Brain microvascular endothelial cell (primary cell): ENCODE results near the gene IER3.

ENCODE experiments used
- DNase-seq: peaks from one replicate; pipeline ENCODE4 v3.0.0-alpha.2; 2020
- H3K27ac ChIP-seq: fragments of 250-450 bp; sonication (Bioruptor Pico); 2 replicates; pipeline ENCODE4 v1.5.1; 2020; ENCODE audit warnings: mild to moderate bottlenecking, moderate library complexity
- H3K27me3 ChIP-seq: fragments of 250-450 bp; sonication (Bioruptor Pico); replicated peaks from 2 replicates; pipeline ENCODE4 v1.5.1; 2020; ENCODE audit warnings: mild to moderate bottlenecking
- H3K36me3 ChIP-seq: fragments of 250-450 bp; sonication (Bioruptor Pico); replicated peaks from 2 replicates; pipeline ENCODE4 v1.5.1; 2020; ENCODE audit warnings: mild to moderate bottlenecking
- H3K4me3 ChIP-seq: 2 replicates; pipeline ENCODE4 v1.5.1; 2011; ENCODE audit warnings: low read depth, mild to moderate bottlenecking, control low read depth, low read length, moderate library complexity
- CTCF ChIP-seq: IDR thresholded peaks from 2 replicates; pipeline ENCODE4 v1.5.1; 2011; ENCODE audit warnings: low read depth, mild to moderate bottlenecking, moderate library complexity, low read length, control low read depth, inconsistent platforms; ENCODE audit errors: missing control alignments
- in situ Hi-C: cut with HindIII; loops from 2 replicates; pipeline ENCODE4 v1.10.0; 2017; ENCODE audit warnings: low sequenced_read_pairs, low pct_ligation_motif_present

IER3 gene

GRCh38 chr6:30707281-30707850 lies 37.0 kb downstream of the IER3 start:
- peaks cover 21% of the 10 kb centered on the region for H3K36me3 ChIP-seq
- H3K27me3 ChIP-seq, result no peaks in the 10 kb centered on the region
- TF ChIP-seq CTCF, result no peak
- DNase-seq, result no peak
- in situ Hi-C loops, result no loop called here
- H3K4me3 ChIP-seq, result no peak overlapping the region
- no peak overlapping the region for H3K27ac ChIP-seq

GRCh38 chr6:30705620-30706019 lies 38.7 kb downstream of the IER3 start:
- Histone ChIP-seq H3K27me3 (no peaks in the 10 kb centered on the region), H3K36me3 (peaks cover 14% of the 10 kb centered on the region), H3K4me3 (no peak overlapping the region), H3K27ac (no peak overlapping the region)
- no peak for DNase-seq
- in situ Hi-C loops, result no loop called here
- TF ChIP-seq CTCF, result no peak

- Histone ChIP-seq H3K27me3 (no peaks in the 10 kb centered on the region), H3K36me3 (peaks cover 10% of the 10 kb centered on the region), H3K4me3 (no peak overlapping the region), H3K27ac (no peak overlapping the region)
- in situ Hi-C loops, result no loop called here
- no peak for DNase-seq
- TF ChIP-seq CTCF, result no peak
Measured at GRCh38 chr6:30703821-30704220, 40.5 kb downstream of the IER3 start.

- DNase-seq, result no peak
- no peak for TF ChIP-seq CTCF
- H3K4me3 ChIP-seq, result no peak overlapping the region
- H3K27me3 ChIP-seq, result no peaks in the 10 kb centered on the region
- H3K27ac ChIP-seq, result no peak overlapping the region
- H3K36me3 ChIP-seq, result peaks cover 10% of the 10 kb centered on the region
- in situ Hi-C loops, result no loop called here
Measured at GRCh38 chr6:30703011-30703410, 41.3 kb downstream of the IER3 start.

- Histone ChIP-seq H3K4me3 (no peak overlapping the region), H3K27ac (no peak overlapping the region), H3K36me3 (peaks cover 10% of the 10 kb centered on the region), H3K27me3 (no peaks in the 10 kb centered on the region)
- in situ Hi-C loops, result no loop called here
- TF ChIP-seq CTCF, result no peak
- no peak for DNase-seq
Measured at GRCh38 chr6:30700340-30700739, 44.0 kb downstream of the IER3 start.

- H3K27ac ChIP-seq, result no peak overlapping the region
- in situ Hi-C loops, result no loop called here
- no peak for DNase-seq
- peaks cover 3% of the 10 kb centered on the region for H3K36me3 ChIP-seq
- H3K27me3 ChIP-seq, result no peaks in the 10 kb centered on the region
- H3K4me3 ChIP-seq, result no peak overlapping the region
- TF ChIP-seq CTCF, result no peak
Measured at GRCh38 chr6:30696432-30696831, 47.9 kb downstream of the IER3 start.
